GM21423 (cell line): ENCODE data around the gene ID4.
A peak's percentile ranks its signal among the peaks of the same experiment; 100 is the strongest.

ENCODE experiments used
- ATAC-seq: cut with Tn5 transposase; IDR thresholded peaks from one replicate; pipeline ENCODE4 v1.9.1; 2021; ENCODE audit warnings: mild to moderate bottlenecking, moderate library complexity; ENCODE audit not compliant: unreplicated experiment

ID4 gene, protein sequence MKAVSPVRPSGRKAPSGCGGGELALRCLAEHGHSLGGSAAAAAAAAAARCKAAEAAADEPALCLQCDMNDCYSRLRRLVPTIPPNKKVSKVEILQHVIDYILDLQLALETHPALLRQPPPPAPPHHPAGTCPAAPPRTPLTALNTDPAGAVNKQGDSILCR

DNA sequence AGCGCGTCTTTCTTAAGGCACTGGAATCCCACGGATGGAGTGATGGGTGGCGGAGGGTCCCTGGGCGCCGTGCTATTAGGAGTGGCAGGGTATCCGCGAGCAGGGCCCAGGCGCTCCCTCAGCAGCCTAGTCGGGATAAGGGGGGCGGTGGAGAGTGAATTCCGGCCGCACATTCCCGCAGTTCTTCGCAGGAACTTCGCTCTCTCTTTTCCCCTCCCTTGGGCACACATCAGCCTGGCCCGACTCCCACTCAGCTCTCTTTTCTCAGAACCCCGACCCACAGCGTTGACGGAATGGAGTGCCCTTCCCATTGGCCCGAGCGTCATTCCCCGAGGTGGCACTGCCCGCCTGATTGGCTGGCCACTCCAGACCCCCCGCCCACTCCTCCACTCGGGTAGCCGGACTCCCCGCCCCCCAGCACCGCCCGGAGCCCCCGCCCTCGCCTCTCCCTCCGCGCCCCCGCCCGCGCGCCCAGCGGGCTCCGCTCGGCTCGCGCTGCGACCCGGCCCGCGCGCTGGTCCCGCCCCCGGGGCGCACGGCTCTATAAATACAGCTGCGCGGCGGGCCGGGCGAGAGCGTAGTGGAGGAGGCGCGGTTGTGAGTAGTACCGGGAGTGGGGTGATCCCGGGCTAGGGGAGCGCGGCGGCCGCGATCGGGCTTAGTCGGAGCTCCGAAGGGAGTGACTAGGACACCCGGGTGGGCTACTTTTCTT is at the start of gene ID4:
TSS of gene ID4 (plus strand) at position 572 of the 712 bp plus-strand sequence. CDS start 385 bp downstream, outside the sequence.
- no peak for ATAC-seq

GRCh38 chr6:19788686-19789085 is 48.5 kb upstream of the ID4 start:
- no peak for ATAC-seq

DNA sequence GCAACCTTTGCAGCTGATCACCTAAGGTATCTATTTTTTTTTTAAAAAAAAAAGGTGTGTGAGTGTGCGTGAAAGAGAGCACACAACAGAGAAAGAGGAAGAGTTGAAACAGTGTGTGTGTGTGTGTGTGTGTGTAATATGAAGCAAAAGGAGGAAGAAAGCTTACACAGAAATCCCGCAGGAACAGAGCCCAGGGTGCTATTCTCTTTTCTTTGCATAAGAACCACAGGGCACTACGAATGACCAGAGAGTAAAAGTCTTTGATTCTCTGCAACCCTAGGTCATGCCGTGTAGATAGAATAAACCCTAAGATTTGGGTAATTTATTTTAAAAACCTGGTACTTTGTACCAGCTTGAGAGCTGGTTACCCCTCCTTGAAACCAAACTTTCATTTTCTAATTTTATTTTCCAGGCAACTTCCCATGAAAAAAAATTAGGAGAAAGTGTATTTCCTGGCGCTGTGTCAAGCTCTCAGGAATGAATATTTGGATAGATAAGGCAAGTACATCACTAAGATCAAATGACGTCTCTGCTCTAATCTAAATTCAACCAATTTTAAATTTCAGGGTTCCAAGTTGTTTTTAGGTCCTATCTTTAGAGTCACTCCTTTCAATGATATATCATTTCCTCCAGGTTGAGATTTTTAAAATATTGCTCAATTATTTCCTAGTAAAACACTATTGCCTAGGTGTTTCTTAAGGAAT is 47.9 kb upstream of the ID4 start:
- ATAC-seq = no peak

GRCh38 chr6:19791267-19791666 is 45.9 kb upstream of the ID4 start:
- ATAC-seq = no peak

DNA sequence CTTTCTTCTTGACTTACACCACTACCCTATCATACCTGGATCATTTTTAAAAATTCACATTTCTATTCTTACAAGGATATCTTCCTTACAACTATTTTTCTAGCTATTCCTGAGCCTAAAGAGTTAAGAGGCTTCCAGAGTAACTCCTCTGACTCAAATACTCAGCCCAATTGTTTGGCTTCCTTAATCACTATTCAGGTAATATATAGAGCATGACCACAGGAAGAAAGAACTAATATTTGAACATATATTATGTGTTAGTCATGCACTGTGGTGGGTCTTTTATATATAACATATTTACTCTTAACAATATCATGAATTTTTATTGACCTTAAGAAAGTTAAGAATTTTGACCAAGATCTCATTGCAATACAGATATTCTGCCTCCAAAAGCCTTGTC is 42.0 kb upstream of the ID4 start:
- ATAC-seq = no peak

DNA sequence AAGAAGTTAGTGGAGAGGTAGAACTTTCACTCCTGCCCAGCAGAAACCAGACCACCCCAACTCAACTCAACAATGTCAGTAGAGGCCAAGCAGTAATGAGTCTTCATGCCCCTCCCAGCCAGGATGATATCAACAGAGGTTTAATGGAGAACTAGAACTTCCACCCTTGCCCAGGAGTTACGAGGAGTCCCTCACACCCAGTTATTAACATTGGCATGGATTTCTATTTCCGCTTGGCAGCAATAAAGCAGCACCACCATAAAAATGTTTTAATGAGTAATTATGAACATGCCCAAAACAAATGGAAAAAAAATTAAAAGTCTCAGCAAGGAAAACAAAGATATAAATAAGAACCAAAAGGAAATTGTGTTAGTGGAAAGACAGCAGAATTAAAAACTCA is 40.7 kb upstream of the ID4 start:
- ATAC-seq = no peak

DNA sequence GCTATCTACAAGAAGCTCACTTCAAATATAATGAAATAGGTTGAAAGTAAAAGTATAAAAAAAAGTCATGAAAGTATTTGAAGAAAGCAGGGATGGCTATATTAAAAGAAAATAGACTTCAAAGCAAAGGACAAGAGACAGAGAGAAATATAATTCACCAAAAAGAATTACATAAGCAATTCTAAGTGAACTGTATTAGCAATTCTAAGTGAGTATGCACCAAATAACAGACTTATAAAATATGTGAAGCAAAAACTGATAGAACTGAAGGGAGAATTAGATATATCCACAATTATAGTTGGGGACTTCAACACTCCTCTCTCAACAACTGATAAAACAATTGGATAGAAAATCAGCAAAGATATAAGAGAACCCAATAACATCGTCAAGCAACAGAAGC is 38.8 kb upstream of the ID4 start:
- no peak for ATAC-seq

- no peak for ATAC-seq
Observed at GRCh38 chr6:19802656-19803055, 34.5 kb upstream of the ID4 start.

DNA sequence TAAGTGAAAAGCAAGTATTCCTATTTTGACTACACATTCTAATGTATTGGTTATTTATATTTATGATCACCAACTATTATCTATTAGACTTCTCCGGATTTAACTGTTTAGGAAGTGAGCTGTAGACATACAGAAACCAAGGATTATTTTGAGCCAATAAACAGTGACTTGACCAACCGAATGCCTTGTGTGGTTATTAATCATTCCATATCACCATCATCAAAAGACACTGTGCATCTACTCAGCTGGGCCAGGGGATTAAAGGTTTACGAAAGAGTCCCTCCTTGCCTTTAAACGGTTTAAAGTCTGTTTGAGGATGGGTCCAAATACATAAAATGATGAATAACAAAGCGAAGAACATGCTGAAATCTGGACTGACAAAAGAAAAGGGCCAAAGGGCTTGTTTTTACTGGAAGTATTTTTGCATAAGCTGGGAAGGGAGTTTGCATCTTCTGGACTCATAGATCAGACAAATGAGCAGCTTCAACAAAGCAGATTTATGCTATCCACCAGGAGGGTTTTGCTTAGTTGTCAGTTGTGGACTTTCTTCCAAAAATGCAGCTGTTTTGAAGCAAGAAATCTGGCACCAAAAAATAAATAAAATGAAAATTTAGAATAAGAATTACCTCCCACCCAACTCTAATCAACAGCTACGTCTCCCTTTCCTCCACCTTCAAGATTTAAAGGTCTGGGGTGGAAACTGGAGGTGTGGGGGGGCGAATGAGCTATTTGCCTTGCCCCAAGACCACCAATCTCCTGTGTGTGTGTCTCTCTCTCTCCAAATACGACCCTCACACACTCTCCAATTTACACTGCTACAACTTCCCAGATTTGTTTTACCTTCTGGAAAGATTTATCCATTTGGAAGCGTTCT is 33.6 kb upstream of the ID4 start:
- no peak for ATAC-seq

DNA sequence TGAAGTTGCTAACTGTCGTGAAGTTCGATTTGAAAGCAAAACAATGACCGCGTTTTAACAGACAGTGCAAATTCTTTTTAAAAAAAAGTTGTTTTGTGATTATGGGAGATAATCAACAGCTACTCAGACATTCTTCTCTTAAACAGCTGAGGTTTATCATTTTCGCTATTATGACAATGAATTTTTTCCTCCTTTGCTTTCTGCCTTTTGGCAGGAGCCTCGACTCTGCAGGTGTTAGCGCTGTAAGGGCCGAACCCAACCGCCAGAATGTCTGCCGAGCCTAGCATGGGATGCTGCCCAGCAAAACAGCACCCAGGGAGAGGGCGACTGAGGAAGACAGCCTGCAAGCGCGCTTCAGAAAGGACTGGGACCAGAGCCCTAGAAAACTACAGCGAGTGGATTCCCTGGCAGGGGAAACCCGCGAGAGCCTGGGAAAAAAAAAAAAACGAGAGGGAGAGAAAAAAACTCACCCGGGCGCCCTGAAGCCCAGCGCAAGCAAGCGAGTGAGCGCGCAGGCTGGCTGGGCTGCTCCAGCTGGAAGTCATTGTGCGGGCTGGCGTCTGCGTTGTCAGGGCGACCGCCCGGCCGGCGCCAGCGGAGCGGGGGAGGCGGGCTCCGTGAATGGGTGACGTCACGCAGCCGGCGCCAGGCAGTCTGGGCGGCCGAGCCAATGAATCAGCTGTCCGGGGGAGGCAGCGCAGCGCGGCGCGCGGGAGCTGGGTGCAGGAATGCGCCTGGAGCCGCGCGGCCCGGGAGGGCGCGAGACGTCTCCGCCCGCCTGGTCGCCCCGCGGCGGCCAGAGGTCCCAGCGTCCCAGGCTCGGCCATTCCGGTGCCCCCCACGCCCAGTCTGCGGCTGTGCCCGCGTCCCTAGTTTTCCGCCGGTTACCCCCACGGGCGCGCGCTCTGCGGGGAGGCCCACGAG is 32.7 kb upstream of the ID4 start:
- peak; percentile 96 for ATAC-seq

DNA sequence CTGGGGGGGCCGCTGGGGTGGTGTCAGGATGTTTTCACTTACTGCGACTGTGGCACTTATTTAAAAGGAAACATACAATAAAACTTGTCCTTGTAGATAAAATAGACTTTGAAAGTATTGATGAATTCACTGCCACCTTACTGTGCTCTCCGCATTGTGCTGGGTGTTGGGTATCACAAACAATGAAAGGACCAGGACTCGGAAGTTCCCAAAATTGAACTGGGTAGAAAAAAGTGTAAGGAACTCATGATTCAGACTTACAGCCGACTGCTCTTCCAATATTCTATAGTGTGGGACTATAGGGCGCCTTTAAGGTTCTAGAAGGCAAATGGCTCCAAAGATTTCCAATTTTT is 32.1 kb upstream of the ID4 start:
- no peak for ATAC-seq

DNA sequence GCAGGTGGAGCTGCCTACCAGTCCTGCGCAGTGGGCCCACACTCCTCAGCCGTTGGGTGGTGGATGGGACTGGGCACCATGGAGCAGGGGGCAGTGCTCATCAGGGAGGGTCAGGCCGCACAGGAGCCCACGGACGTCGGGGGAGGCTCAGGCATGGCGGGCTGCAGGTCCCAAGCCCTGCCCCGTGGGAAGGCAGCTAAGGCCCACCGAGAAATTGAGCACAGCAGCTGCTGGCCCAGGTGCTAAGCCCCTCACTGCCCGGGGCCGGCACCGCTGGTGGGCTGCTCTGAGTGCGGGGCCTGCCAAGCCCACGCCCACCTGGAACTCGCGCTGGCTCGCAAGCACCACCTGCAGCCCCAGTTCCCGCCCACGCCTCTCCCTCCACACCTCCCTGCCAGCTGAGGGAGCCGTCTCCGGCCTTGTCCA is 30.2 kb upstream of the ID4 start:
- ATAC-seq = no peak

DNA sequence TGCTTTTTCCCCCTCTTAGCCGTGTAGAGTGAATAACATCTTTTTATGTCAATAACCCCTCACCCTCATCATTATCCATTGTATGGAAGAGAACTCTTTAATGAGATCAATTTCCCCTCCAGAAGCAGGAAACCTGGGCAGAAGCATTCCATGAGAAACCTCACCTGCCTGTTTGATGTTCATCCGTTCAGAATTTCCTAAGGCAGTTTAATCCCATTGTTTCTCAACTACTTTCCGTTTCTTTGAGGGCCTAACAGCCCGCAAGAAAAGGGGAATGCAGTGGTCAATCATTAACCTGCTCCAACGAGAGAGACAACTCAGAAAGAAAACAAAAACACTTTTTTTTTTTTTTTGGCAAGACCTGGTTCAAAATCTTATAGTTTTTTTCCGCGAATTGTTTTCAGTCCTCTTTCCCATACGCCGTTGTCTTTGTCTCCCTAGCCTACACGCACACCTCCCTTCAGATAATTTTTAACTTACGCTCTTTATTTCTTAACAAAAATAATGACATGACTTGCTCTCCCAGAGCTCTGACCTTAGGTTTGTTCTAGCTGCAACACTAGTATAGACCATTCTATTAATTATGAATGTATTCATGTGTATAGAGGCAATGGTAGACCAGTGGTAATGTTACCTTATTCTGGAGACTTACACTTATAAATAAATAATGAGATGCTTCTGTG is 25.6 kb upstream of the ID4 start:
- no peak for ATAC-seq

- ATAC-seq = peak; percentile 44
Observed at GRCh38 chr6:19812512-19813119, 24.6 kb upstream of the ID4 start.

GRCh38 chr6:19818805-19819204 is 18.4 kb upstream of the ID4 start:
- no peak for ATAC-seq

DNA sequence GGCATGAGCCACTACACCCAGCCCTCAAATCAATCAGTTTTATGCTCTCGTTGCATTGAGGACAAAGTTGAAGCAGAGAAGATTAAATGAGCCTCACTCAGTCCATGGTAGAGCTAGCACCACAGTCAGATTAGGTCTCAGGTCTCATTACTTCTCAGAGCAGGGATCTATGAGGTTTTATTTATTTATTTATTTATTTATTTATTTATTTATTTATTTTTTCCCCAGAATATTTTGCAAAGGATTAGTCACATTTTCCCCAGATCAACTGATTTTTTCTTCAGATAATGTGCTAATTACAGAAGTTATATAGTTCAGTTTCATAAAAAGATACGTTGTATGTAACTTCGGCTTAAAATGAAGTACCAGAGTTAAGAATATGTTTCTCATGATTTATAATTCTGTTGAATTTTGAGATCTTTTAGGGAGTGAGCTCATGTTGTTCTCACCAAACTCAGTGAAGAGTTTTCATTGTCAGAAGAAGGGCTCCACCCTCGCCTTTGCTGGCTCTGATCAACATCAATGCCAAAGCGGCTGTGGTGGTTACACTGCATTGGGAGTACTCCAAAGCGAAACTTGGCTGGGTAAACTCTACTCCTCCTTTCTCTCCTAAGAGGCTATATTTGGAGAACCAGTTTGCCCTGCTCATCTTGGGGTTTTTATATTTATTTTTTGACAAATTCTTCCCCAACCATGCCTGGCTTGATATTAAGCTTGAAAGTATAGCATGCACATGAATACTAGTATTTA is 12.9 kb upstream of the ID4 start:
- ATAC-seq = no peak

- no peak for ATAC-seq
Observed at GRCh38 chr6:19827247-19827646, 9.9 kb upstream of the ID4 start.

DNA sequence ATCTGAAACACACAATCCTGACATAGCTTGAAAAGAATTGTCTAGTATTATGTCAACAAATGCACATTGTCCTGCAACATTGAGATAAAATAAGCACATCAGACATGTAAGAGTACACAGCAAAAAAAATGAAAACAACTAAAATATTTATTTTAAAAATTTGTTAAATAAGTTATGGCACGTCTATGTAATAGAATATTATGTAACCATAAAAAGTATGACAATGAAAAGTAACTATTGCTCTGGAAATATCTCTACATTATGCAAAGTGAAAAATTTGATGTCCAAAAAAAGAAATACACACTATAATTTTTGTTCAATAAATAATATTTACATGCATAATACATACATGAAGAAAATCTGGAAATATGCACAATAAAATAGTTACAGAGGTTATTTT is 9.3 kb upstream of the ID4 start:
- no peak for ATAC-seq

DNA sequence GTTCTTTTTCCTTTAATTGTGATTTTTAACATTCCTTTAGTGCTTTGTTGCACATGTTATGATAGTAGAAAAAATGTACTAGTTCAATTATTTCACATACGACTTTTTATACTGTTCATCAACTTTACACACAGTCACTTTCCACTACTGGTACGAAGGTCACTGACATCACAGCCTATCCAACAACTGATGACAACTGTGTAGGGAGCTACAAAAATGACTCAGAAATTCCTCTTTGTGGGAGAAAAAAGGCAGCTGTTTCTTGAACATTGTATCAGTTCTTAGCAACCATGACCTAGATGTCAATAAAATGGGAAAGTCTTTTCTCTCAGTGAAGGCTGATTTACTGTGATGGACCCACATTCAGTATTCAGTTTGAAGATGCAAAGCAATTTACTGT is 7.0 kb upstream of the ID4 start:
- no peak for ATAC-seq
